NCI-H2196 treated with DMSO at 0.1 percent for 48 hours (cell line): Measurements from ENCODE around the gene SLC35E2B.

Source experiments
- DNase-seq: peaks from one replicate; lab custom pipeline; 2025; ENCODE audit not compliant: unreplicated experiment; lab: John Stamatoyannopoulos, UW

The SLC35E2B gene

GRCh38 chr1:1614954-1615255, 77.7 kb downstream of the SLC35E2B start:
- no peak for DNase-seq

DNA sequence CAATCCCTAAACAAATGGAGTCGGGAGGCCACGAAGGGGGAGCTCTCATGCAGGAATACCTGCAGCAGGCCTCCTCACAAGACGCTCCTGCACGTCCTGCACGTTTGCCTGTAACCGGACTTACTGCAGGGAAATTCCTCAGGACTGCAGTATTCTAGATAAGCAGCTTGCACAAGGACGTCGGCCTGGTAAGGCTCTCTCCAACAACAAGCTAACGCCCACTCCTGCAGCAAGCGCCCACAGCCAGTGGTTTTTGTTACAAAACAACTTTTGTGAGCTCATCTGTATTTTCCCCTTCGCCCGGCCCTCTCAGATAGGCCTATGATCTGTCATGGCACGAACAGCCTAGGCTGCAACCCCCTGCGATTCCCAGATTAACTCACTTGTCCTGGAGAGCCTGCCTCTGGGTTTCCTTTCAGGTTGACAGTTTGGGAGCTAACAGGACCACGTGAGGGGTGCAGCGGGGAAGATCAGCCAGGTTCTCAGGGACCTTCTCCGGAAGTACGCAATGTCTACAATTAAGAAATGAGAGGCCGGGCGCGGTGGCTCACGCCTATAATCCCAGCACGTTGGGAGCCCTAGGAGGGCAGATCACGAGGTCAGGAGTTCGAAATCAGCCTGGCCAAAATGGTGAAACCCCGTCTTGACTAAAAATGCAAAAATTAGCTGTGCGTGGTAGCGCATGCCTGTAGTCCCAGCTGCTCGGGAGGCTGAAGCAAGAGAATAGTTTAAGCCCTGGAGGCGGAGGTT, 78.2 kb downstream of the SLC35E2B start:
- no peak for DNase-seq

DNA sequence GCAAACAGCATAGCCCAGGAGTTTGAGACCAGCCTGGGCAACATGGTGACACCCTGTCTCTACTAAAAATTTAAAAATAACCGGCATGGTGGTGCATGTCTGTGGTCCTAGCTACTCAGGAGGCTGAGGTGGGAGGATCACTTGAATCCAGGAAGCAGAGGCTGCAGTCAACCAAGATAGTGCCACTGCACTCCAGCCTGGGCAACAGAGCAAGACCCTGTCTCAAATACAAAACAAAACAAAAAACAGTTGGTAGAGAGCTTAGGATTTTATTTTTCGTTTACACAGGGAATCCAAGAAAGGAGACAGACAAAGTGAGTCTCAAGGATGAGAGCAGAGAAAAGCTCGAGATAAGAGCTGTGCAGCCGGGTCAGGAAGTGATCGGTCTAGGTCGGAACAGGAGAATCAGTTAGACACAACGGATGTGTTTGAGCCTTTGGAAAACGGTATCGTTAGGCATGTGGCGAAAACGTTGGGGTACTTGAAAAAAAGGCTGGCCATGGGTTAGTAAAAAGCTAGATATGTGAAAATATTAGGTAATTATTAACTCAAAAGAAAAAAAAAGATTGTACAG, 79.0 kb downstream of the SLC35E2B start:
- no peak for DNase-seq

- DNase-seq, result no peak
These were observed 80.5 kb downstream of the SLC35E2B start for GRCh38 chr1:1612104-1612400.

- DNase-seq, result no peak
These were observed 81.8 kb downstream of the SLC35E2B start for GRCh38 chr1:1610796-1611195.

GRCh38 chr1:1609822-1610485, 82.6 kb downstream of the SLC35E2B start:
- DNase-seq, result no peak
